GM23248 (cell line): Measurements from ENCODE around the gene SUPT20H.

Experiments used
- EZH2 ChIP-seq: fragments of 200-600 bp; sonication (generic); IDR thresholded peaks from 2 replicates; pipeline ENCODE4 v1.6.1; 2018; ENCODE audit warnings: antibody characterized with exemption, mild to moderate bottlenecking; ENCODE audit not compliant: insufficient read depth, poor library complexity, severe bottlenecking
- EZH2phosphoT487 ChIP-seq: fragments of 200-600 bp; sonication (generic); IDR thresholded peaks from 2 replicates; pipeline ENCODE4 v1.6.1; 2018; ENCODE audit warnings: antibody characterized with exemption, moderate library complexity, mild to moderate bottlenecking, low read depth; ENCODE audit not compliant: insufficient read depth

DNA sequence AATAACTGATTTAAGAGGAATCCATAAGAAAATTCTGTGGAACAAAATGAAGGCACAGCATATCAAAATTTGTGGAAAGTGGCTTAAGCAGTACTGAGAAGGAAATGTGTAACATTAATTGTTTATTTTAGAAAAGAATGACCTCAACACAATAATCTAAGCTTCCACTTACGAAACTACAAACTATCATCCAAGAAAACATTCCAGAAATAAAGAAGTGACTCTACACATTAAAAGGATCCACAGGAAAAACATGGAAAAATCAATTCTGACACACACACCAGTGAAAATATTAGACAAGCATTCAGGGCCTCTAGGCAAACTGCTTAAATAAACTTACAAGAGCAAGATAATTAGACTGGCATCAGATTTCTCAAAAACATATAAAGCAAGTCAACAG lies 44.9 kb downstream of the SUPT20H start:
- TF ChIP-seq EZH2: no peak
- no peak for TF ChIP-seq EZH2phosphoT487
